Thyroid gland (tissue), 4 donors: ENCODE data around the gene MAML3. TPM values are rescaled to one million over a fixed set of nuclear protein-coding genes. Genes with fewer than 3 reads are reported as not detected.
A peak's percentile ranks its signal among the peaks of the same experiment; 100 is the strongest.

Experiments used
- DNase-seq, 2 donors: peaks; one replicate each; pipeline ENCODE4 v3.0.0-alpha.2; 2019
- H3K27ac ChIP-seq, 3 donors: fragments of 200-600 bp; sonication (generic); 1 replicate in 2 of 3; 2 replicates in 1 of 3; pipeline ENCODE4 v1.5.1; 2016 to 2019; ENCODE audit warnings: mild to moderate bottlenecking in 1 of 3, moderate library complexity in 1 of 3
- H3K27me3 ChIP-seq: fragments of 200-600 bp; sonication (generic); one replicate; pipeline ENCODE4 v1.5.1; 2019
- H3K36me3 ChIP-seq, 2 donors: fragments of 200-600 bp; sonication (generic); one replicate each; pipeline ENCODE4 v1.5.1; 2016 to 2019
- H3K4me1 ChIP-seq, 2 donors: fragments of 200-600 bp; sonication (generic); one replicate each; pipeline ENCODE4 v1.5.1; 2017 to 2019
- H3K4me3 ChIP-seq, 3 donors: fragments of 200-600 bp; sonication (generic); replicated peaks in 1 of 3; 1 replicate in 2 of 3; 2 replicates in 1 of 3; pipeline ENCODE4 v1.5.1; 2016; ENCODE audit warnings: mild to moderate bottlenecking in 1 of 3
- H3K9me3 ChIP-seq: fragments of 200-600 bp; sonication (generic); one replicate; pipeline ENCODE4 v1.5.1; 2017
- POLR2A ChIP-seq, 2 donors: fragments of 450-650 bp; IDR thresholded peaks; one replicate each; pipeline ENCODE4 v1.6.1; 2017; ENCODE audit warnings: antibody characterized with exemption in 2 of 2, mild to moderate bottlenecking in 2 of 2, moderate library complexity in 1 of 2
- WGBS, 2 donors: methylation state at CpG; one replicate each; pipeline ENCODE4 v1.1.5; 2017; 5-methylcytosine and 5-hydroxymethylcytosine counted together
- intact Hi-C: fragments of 100-400 bp; cut with DNase I; formaldehyde crosslinking; loops from one replicate; pipeline ENCODE4 v1.15.1; 2023
- total RNA-seq, 4 donors: library from RNA; depleted of rRNA; stranded (reverse); fragments of >200 nt; gene quantifications; one replicate each; pipeline ENCODE4 v1.2.3, GENCODE V29; 2016
- TF ChIP-seq, protein P1 (sequence below), 6 experiments: fragments of 200-600 bp in 3 of 6; fragments of 450-650 bp in 3 of 6; sonication (generic) in 3 of 6; IDR thresholded peaks; one replicate each; pipeline ENCODE4 v1.5.1; 2016 to 2019; ENCODE audit warnings: antibody characterized with exemption in 6 of 6, mild to moderate bottlenecking in 2 of 6, inconsistent platforms in 1 of 6, moderate library complexity in 1 of 6

The MAML3 gene
- total RNA-seq, 4 donors from 2014 or later, result 5.7 to 14.1 (median 11.4) TPM

DNA sequence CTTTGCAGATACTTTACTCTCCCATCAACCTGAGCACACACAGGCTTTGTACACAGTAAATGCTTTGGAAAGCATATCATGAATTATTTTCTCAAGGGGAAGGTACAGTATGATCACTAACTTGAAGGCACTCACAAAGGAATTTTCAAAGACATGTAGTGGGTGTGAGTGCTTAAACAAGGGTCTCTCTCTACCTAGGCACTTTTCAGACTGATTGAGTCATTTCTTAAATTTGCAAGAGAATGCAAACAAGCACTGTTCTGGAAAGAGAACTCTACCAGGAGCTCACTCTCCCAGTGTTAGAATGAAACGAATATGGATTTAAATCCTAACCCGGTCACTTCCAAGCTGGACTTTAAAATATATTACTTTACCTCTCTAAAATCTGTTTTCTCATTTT lies 85.7 kb downstream of the MAML3 start:
- no peaks in the 10 kb centered on the region for H3K27me3 ChIP-seq
- H3K4me3 ChIP-seq, result no peak overlapping the region
- H3K9me3 ChIP-seq, result no peaks in the 10 kb centered on the region
- no peak overlapping the region for H3K27ac ChIP-seq
- intact Hi-C loops, result no loop called here
- DNase-seq, result no peak
- no peaks in the 10 kb centered on the region for H3K4me1 ChIP-seq
- no peak for TF ChIP-seq POLR2A (IDR thresholded peaks at IDR 0.05)
- TF ChIP-seq, protein P1, sequence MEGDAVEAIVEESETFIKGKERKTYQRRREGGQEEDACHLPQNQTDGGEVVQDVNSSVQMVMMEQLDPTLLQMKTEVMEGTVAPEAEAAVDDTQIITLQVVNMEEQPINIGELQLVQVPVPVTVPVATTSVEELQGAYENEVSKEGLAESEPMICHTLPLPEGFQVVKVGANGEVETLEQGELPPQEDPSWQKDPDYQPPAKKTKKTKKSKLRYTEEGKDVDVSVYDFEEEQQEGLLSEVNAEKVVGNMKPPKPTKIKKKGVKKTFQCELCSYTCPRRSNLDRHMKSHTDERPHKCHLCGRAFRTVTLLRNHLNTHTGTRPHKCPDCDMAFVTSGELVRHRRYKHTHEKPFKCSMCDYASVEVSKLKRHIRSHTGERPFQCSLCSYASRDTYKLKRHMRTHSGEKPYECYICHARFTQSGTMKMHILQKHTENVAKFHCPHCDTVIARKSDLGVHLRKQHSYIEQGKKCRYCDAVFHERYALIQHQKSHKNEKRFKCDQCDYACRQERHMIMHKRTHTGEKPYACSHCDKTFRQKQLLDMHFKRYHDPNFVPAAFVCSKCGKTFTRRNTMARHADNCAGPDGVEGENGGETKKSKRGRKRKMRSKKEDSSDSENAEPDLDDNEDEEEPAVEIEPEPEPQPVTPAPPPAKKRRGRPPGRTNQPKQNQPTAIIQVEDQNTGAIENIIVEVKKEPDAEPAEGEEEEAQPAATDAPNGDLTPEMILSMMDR (IDR thresholded peaks at IDR 0.05), result no peak
- 92 to 96% methylated on average over 2 of the region's 2 CpGs for WGBS, 2 donors
- H3K36me3 ChIP-seq, result no peaks in the 10 kb centered on the region

- 81 to 86% methylated on average over 3 of the region's 3 CpGs for whole genome bisulfite sequencing, 2 donors
Observed at GRCh38 chr4:140066031-140066930, 87.7 kb downstream of the MAML3 start.

GRCh38 chr4:140065393-140065792 lies 88.6 kb downstream of the MAML3 start:
- TF ChIP-seq POLR2A (IDR thresholded peaks at IDR 0.05), result no peak
- TF ChIP-seq, protein P1 (IDR thresholded peaks at IDR 0.05), result no peak
- intact Hi-C loops, result no loop called here
- 47 to 53% methylated on average over 2 of the region's 2 CpGs for WGBS, 2 donors
- Histone ChIP-seq H3K4me3 (no peak overlapping the region), H3K27me3 (no peaks in the 10 kb centered on the region), H3K9me3 (no peaks in the 10 kb centered on the region), H3K36me3 (no peaks in the 10 kb centered on the region), H3K27ac (no peak overlapping the region), H3K4me1 (peaks cover 0 to 6% of the 10 kb centered on the region in 2 donors)
- no peak for DNase-seq

More at GRCh38 chr4:140066031-140066930, 87.7 kb downstream of the MAML3 start:
- H3K4me1 ChIP-seq, result peaks cover 0 to 6% of the 10 kb centered on the region in 2 donors
- H3K9me3 ChIP-seq, result no peaks in the 10 kb centered on the region
- intact Hi-C loops, result no loop called here
- no peaks in the 10 kb centered on the region for H3K27me3 ChIP-seq
- H3K4me3 ChIP-seq, result no peak overlapping the region
- no peak for DNase-seq
- no peak overlapping the region for H3K27ac ChIP-seq
- H3K36me3 ChIP-seq, result no peaks in the 10 kb centered on the region
- no peak for TF ChIP-seq POLR2A (IDR thresholded peaks at IDR 0.05)
- TF ChIP-seq, protein P1 (IDR thresholded peaks at IDR 0.05), result no peak

- DNase-seq, result no peak
- H3K27ac ChIP-seq, result peak overlapping the region in 2 of 3 donors; percentile 69 to 81
- intact Hi-C loops, result no loop called here
Observed at GRCh38 chr4:140061659-140062289, 92.2 kb downstream of the MAML3 start.

More at GRCh38 chr4:140061659-140062289, 92.2 kb downstream of the MAML3 start:
- peaks cover 13 to 16% of the 10 kb centered on the region in 2 donors for H3K4me1 ChIP-seq
- H3K36me3 ChIP-seq, result no peaks in the 10 kb centered on the region
- no peak for TF ChIP-seq POLR2A (IDR thresholded peaks at IDR 0.05)
- TF ChIP-seq, protein P1 (IDR thresholded peaks at IDR 0.05), result no peak
- WGBS, 2 donors, result 93 to 96% methylated on average over 3 of the region's 3 CpGs
- H3K4me3 ChIP-seq, result no peak overlapping the region
- no peaks in the 10 kb centered on the region for H3K27me3 ChIP-seq
- H3K9me3 ChIP-seq, result no peaks in the 10 kb centered on the region
